Measurements from ENCODE around the gene PIAS4.

The PIAS4 gene

GRCh38 chr19:4057931-4058692 is 50.6 kb downstream of the PIAS4 start:
- H3K36me3 ChIP-seq (ENCODE audit: control insufficient read depth in 2 of 2, insufficient read depth in 1 of 2, low read length in 2 of 2): peaks cover 12 to 44% of the 10 kb centered on the region in 2 experiments; a peak in 2 of 3 replicates
- 0 out of 2 replicates have a peak overlapping the region, but pooled peaks have one; percentile 1 for H3K27ac ChIP-seq (ENCODE audit: extremely low read depth, low read depth, low read length)
- ChIA-PET POLR2A (interaction anchor here (0.7 to 2.2 kb wide), 2 partner anchors 73 to 315 kb away, joined by 4 to 8 read pairs; partner anchors contain the start of gene EEF2), CTCF (interaction anchor here (0.7 kb wide), 1 partner anchor 513 kb away, joined by 3 read pairs; no protein-coding TSS in a partner anchor)
- 0 out of 2 replicates have a peak, but pooled peaks cover 4% of the 10 kb centered on the region for H3K4me1 ChIP-seq (ENCODE audit: control insufficient read depth, insufficient read depth, low read length)
- H3K4me3 ChIP-seq (ENCODE audit: low read depth, low read length): no peak overlapping the region
- H3K9me3 ChIP-seq (ENCODE audit: control insufficient read depth, insufficient read depth, low read depth, low read length): no peaks in the 10 kb centered on the region
- TF ChIP-seq ZNF768 (tag by site-specific recombination; IDR thresholded peaks at IDR 0.05): 0 out of 2 replicates have a peak, but pooled peaks have one; percentile 10
- TF ChIP-seq, protein P1, sequence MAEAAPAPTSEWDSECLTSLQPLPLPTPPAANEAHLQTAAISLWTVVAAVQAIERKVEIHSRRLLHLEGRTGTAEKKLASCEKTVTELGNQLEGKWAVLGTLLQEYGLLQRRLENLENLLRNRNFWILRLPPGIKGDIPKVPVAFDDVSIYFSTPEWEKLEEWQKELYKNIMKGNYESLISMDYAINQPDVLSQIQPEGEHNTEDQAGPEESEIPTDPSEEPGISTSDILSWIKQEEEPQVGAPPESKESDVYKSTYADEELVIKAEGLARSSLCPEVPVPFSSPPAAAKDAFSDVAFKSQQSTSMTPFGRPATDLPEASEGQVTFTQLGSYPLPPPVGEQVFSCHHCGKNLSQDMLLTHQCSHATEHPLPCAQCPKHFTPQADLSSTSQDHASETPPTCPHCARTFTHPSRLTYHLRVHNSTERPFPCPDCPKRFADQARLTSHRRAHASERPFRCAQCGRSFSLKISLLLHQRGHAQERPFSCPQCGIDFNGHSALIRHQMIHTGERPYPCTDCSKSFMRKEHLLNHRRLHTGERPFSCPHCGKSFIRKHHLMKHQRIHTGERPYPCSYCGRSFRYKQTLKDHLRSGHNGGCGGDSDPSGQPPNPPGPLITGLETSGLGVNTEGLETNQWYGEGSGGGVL (tag by site-specific recombination; IDR thresholded peaks at IDR 0.05): peak; percentile 40; the same call in 1 of the 2 replicates
- TF ChIP-seq ZNF785 (tag by site-specific recombination; IDR thresholded peaks at IDR 0.05): 0 out of 2 replicates have a peak, but pooled peaks have one; percentile 48
- no peak for TF ChIP-seq PRDM10 (tag by site-specific recombination; IDR thresholded peaks at IDR 0.05)
- no peak for TF ChIP-seq ZNF544 (tag by site-specific recombination; IDR thresholded peaks at IDR 0.05)
- no peak for TF ChIP-seq ZNF621 (tag by site-specific recombination; IDR thresholded peaks at IDR 0.05)
- 0 out of 2 replicates have a peak, but pooled peaks have one; percentile 27 for TF ChIP-seq ZXDB (tag by site-specific recombination; IDR thresholded peaks at IDR 0.05)
- TF ChIP-seq ZNF830 (tag by site-specific recombination; IDR thresholded peaks at IDR 0.05; ENCODE audit: low read depth): no peak
- no peak for TF ChIP-seq ZNF658 (tag by site-specific recombination; IDR thresholded peaks at IDR 0.05)
- TF ChIP-seq ZNF473 (tag by site-specific recombination; IDR thresholded peaks at IDR 0.05): no peak
- TF ChIP-seq KLF1 (tag by site-specific recombination; IDR thresholded peaks at IDR 0.05): peak; percentile 93
- TF ChIP-seq, protein P2, sequence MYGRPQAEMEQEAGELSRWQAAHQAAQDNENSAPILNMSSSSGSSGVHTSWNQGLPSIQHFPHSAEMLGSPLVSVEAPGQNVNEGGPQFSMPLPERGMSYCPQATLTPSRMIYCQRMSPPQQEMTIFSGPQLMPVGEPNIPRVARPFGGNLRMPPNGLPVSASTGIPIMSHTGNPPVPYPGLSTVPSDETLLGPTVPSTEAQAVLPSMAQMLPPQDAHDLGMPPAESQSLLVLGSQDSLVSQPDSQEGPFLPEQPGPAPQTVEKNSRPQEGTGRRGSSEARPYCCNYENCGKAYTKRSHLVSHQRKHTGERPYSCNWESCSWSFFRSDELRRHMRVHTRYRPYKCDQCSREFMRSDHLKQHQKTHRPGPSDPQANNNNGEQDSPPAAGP (tag by site-specific recombination; IDR thresholded peaks at IDR 0.05): peak; percentile 95
- peak; percentile 19; the same call in 1 of the 2 replicates for TF ChIP-seq KLF9 (tag by site-specific recombination; IDR thresholded peaks at IDR 0.05; ENCODE audit: low read depth)
- TF ChIP-seq, protein P3, sequence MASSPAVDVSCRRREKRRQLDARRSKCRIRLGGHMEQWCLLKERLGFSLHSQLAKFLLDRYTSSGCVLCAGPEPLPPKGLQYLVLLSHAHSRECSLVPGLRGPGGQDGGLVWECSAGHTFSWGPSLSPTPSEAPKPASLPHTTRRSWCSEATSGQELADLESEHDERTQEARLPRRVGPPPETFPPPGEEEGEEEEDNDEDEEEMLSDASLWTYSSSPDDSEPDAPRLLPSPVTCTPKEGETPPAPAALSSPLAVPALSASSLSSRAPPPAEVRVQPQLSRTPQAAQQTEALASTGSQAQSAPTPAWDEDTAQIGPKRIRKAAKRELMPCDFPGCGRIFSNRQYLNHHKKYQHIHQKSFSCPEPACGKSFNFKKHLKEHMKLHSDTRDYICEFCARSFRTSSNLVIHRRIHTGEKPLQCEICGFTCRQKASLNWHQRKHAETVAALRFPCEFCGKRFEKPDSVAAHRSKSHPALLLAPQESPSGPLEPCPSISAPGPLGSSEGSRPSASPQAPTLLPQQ (tag by site-specific recombination; IDR thresholded peaks at IDR 0.05): 0 out of 2 replicates have a peak, but pooled peaks have one; percentile 27
- TF ChIP-seq ZBTB44 (tag by site-specific recombination; IDR thresholded peaks at IDR 0.05): no peak
- TF ChIP-seq KLF8 (tag by site-specific recombination; IDR thresholded peaks at IDR 0.05): peak; percentile 41; the same call in 1 of the 2 replicates
- TF ChIP-seq ZNF585B (tag by site-specific recombination; IDR thresholded peaks at IDR 0.05): no peak
- peak; percentile 51; the same call in 1 of the 2 replicates for TF ChIP-seq KLF7 (tag by site-specific recombination; IDR thresholded peaks at IDR 0.05; ENCODE audit: borderline replicate concordance)
- 0 out of 2 replicates have a peak, but pooled peaks have one; percentile 38 for TF ChIP-seq ZNF24 (tag by site-specific recombination; IDR thresholded peaks at IDR 0.05)
- no peak for TF ChIP-seq ZNF280C (tag by site-specific recombination; IDR thresholded peaks at IDR 0.05)

Measured in HEK293 (cell line).